Naive thymus-derived CD4-positive, alpha-beta T cell (primary cell): ENCODE measurements around the gene LMTK2. TPM values are rescaled to one million over a fixed set of nuclear protein-coding genes. Genes with fewer than 3 reads are reported as not detected.

ENCODE experiments used
- ATAC-seq: fragments of 150-1000 bp; cut with Tn5 transposase; 2 replicates; pipeline ENCODE4 v1.10.0; 2021; ENCODE audit warnings: mild to moderate bottlenecking, moderate library complexity
- CTCF ChIA-PET: fragments of 350-600 bp; sonication (Branson Sonifier 250); formaldehyde crosslinking; loops from one replicate; lab custom pipeline; 2021; ENCODE audit warnings: antibody characterized with exemption; lab: Charles Lee
- POLR2A ChIA-PET: fragments of 350-600 bp; sonication (Branson Sonifier 250); formaldehyde crosslinking; loops from one replicate; lab custom pipeline; 2021; ENCODE audit warnings: antibody characterized with exemption, inconsistent platforms; lab: Charles Lee
- DNase-seq, 9 donors: peaks; one replicate each; pipeline versions ENCODE4 v3.0.0 to v3.0.0-alpha.2; 2020 to 2022; ENCODE audit warnings: mixed read lengths in 1 of 9
- H3K27ac ChIP-seq: one replicate; pipeline ENCODE4 v1.7.0; 2013; ENCODE audit warnings: mild to moderate bottlenecking, low read depth, low read length, moderate library complexity
- H3K27me3 ChIP-seq, 2 donors: one replicate each; pipeline ENCODE4 v1.7.0; 2013; ENCODE audit warnings: low read length in 2 of 2, mild to moderate bottlenecking in 2 of 2, moderate library complexity in 2 of 2; ENCODE audit not compliant: control insufficient read depth in 2 of 2, insufficient read depth in 2 of 2
- H3K36me3 ChIP-seq, 3 experiments: 1 replicate in 2 of 3; 2 replicates in 1 of 3; pipeline ENCODE4 v1.7.0; 2013; ENCODE audit warnings: low read length in 3 of 3, mild to moderate bottlenecking in 3 of 3, moderate library complexity in 1 of 3; ENCODE audit not compliant: insufficient read depth in 3 of 3, control insufficient read depth in 2 of 3
- H3K4me1 ChIP-seq, 2 donors: one replicate each; pipeline ENCODE4 v1.7.0; 2013; ENCODE audit warnings: low read length in 2 of 2, mild to moderate bottlenecking in 2 of 2, moderate library complexity in 1 of 2; ENCODE audit not compliant: control insufficient read depth in 2 of 2, insufficient read depth in 2 of 2
- H3K4me3 ChIP-seq: 2 replicates; pipeline ENCODE4 v1.7.0; 2013; ENCODE audit warnings: mild to moderate bottlenecking, low read length
- H3K9me3 ChIP-seq, 3 experiments: 1 replicate in 2 of 3; 2 replicates in 1 of 3; pipeline ENCODE4 v1.7.0; 2013; ENCODE audit warnings: low read length in 3 of 3; ENCODE audit not compliant: control insufficient read depth in 2 of 3
- H3K27ac Mint-ChIP-seq, 9 donors: one replicate each; pipeline ENCODE4 v1.8.0; 2020 to 2022; ENCODE audit warnings: mixed read lengths in 9 of 9, mild to moderate bottlenecking in 8 of 9, moderate library complexity in 5 of 9, inconsistent platforms in 2 of 9
- H3K27me3 Mint-ChIP-seq, 5 donors: one replicate each; pipeline ENCODE4 v1.8.0; 2021 to 2022; ENCODE audit warnings: mixed read lengths in 5 of 5, mild to moderate bottlenecking in 1 of 5
- H3K36me3 Mint-ChIP-seq, 5 donors: one replicate each; pipeline ENCODE4 v1.8.0; 2020 to 2022; ENCODE audit warnings: mixed read lengths in 5 of 5, mild to moderate bottlenecking in 3 of 5, inconsistent platforms in 1 of 5
- H3K4me1 Mint-ChIP-seq, 7 donors: one replicate each; pipeline ENCODE4 v1.8.0; 2020 to 2022; ENCODE audit warnings: mixed read lengths in 7 of 7, mild to moderate bottlenecking in 3 of 7, inconsistent platforms in 1 of 7
- H3K4me3 Mint-ChIP-seq, 10 donors: one replicate each; pipeline ENCODE4 v1.8.0; 2020 to 2022; ENCODE audit warnings: mild to moderate bottlenecking in 10 of 10, mixed read lengths in 10 of 10, moderate library complexity in 6 of 10, inconsistent platforms in 2 of 10
- H3K9me3 Mint-ChIP-seq, 11 donors: one replicate each; pipeline ENCODE4 v1.8.0; 2020 to 2022; ENCODE audit warnings: mixed read lengths in 11 of 11, mild to moderate bottlenecking in 4 of 11, inconsistent platforms in 1 of 11, moderate library complexity in 1 of 11
- intact Hi-C, 2 donors: fragments of 100-400 bp; cut with micrococcal nuclease; formaldehyde crosslinking; loops; one replicate each; pipeline ENCODE4 v1.15.1; 2023
- polyA plus RNA-seq, 2 donors: library from polyadenylated mRNA; unstranded; fragments of 300-500 nt; fragmentation: Illumina TruSeq; gene quantifications; one replicate each; pipeline ENCODE4 v1.2.3, GENCODE V29; 2021
- total RNA-seq, 6 experiments: library from RNA in 5 of 6; stranded (reverse) in 5 of 6; gene quantifications; 1 replicate in 5 of 6; 2 replicates in 1 of 6; pipeline ENCODE4 v1.2.3 and lab custom pipeline; 2021 to 2026

Gene LMTK2
- total and polyA plus RNA-seq, 7 experiments from 2014 or later, result 2.2 to 29.1 (median 18.1) TPM

GRCh38 chr7:98196706-98197605, 90.3 kb downstream of the LMTK2 start:
- no peak for DNase-seq
- no peak overlapping the region for H3K4me3 Mint-ChIP-seq
- peaks cover 15 to 53% (median 23%) of the 10 kb centered on the region in 5 donors for H3K36me3 Mint-ChIP-seq
- intact Hi-C loops, result no loop called here
- no peak for ATAC-seq
- peak overlapping the region in 6 of 9 donors; percentile 0 to 75 (median 18) for H3K27ac Mint-ChIP-seq
- peaks cover 0 to 8% (median 4%) of the 10 kb centered on the region in 11 donors for H3K9me3 Mint-ChIP-seq
- H3K27me3 ChIP-seq, result no peaks in the 10 kb centered on the region
- no peaks in the 10 kb centered on the region for H3K27me3 Mint-ChIP-seq
- H3K9me3 ChIP-seq, result no peaks in the 10 kb centered on the region
- peaks cover 18 to 42% (median 30%) of the 10 kb centered on the region in 7 donors for H3K4me1 Mint-ChIP-seq
- no peak overlapping the region for H3K27ac ChIP-seq
- POLR2A ChIA-PET, result no interaction called here
- CTCF ChIA-PET, result interaction anchor here (1.4 kb wide), 1 partner anchor 29 kb away, joined by 5 read pairs; no protein-coding TSS in a partner anchor
- peaks cover 12 to 35% (median 20%) of the 10 kb centered on the region in 3 experiments for H3K36me3 ChIP-seq
- peaks cover 5 to 17% of the 10 kb centered on the region in 2 donors for H3K4me1 ChIP-seq
- no peak overlapping the region for H3K4me3 ChIP-seq

- CTCF ChIA-PET, result no interaction called here
- DNase-seq, result no peak
- peaks cover 21 to 39% of the 10 kb centered on the region in 2 donors for H3K4me1 ChIP-seq
- H3K9me3 Mint-ChIP-seq, result peaks cover 0 to 8% (median 4%) of the 10 kb centered on the region in 11 donors
- no peak overlapping the region for H3K4me3 ChIP-seq
- ATAC-seq, result no peak
- intact Hi-C loops, result no loop called here
- peak overlapping the region in 2 of 10 donors; percentile 9 to 15 for H3K4me3 Mint-ChIP-seq
- no peaks in the 10 kb centered on the region for H3K9me3 ChIP-seq
- POLR2A ChIA-PET, result interaction anchor here (1.2 kb wide), 1 partner anchor 52 kb away, joined by 8 read pairs; no protein-coding TSS in a partner anchor
- no peaks in the 10 kb centered on the region for H3K27me3 ChIP-seq
- peak overlapping the region in 5 of 9 donors; percentile 28 to 76 (median 61) for H3K27ac Mint-ChIP-seq
- H3K27me3 Mint-ChIP-seq, result no peaks in the 10 kb centered on the region
- H3K4me1 Mint-ChIP-seq, result peaks cover 32 to 63% (median 52%) of the 10 kb centered on the region in 7 donors
- H3K36me3 Mint-ChIP-seq, result peaks cover 14 to 44% (median 21%) of the 10 kb centered on the region in 5 donors
- H3K27ac ChIP-seq, result no peak overlapping the region
- peaks cover 0 to 14% (median 5%) of the 10 kb centered on the region in 3 experiments for H3K36me3 ChIP-seq
Observed at GRCh38 chr7:98199131-98199530, 92.5 kb downstream of the LMTK2 start.

- Histone ChIP-seq H3K4me3 (no peak overlapping the region), H3K27ac (peak overlapping the region; percentile 41), H3K4me1 (peaks cover 21 to 49% of the 10 kb centered on the region in 2 donors), H3K36me3 (peaks cover 0 to 6% (median 4%) of the 10 kb centered on the region in 3 experiments), H3K27me3 (no peaks in the 10 kb centered on the region), H3K9me3 (no peaks in the 10 kb centered on the region)
- Mint-ChIP-seq H3K27me3 (no peaks in the 10 kb centered on the region), H3K27ac (peak overlapping the region in 7 of 9 donors; percentile 1 to 86 (median 67)), H3K4me1 (peaks cover 32 to 72% (median 64%) of the 10 kb centered on the region in 7 donors), H3K9me3 (peaks cover 0 to 8% (median 4%) of the 10 kb centered on the region in 11 donors), H3K4me3 (peak overlapping the region in 8 of 10 donors; percentile 0 to 85 (median 46)), H3K36me3 (peaks cover 20 to 40% (median 24%) of the 10 kb centered on the region in 5 donors)
- no peak for ATAC-seq
- CTCF ChIA-PET, result no interaction called here
- DNase-seq, result no peak
- POLR2A ChIA-PET, result interaction anchor here (5.0 kb wide), 1 partner anchor 51 kb away, joined by 39 read pairs; no protein-coding TSS in a partner anchor
- intact Hi-C loops, result loop anchor here (5.0 kb wide), 3 partner anchors 33 to 82 kb away; partner anchors contain the start of gene BRI3 (in 1 of the 2)
Observed at GRCh38 chr7:98200364-98200763, 93.7 kb downstream of the LMTK2 start.

DNA sequence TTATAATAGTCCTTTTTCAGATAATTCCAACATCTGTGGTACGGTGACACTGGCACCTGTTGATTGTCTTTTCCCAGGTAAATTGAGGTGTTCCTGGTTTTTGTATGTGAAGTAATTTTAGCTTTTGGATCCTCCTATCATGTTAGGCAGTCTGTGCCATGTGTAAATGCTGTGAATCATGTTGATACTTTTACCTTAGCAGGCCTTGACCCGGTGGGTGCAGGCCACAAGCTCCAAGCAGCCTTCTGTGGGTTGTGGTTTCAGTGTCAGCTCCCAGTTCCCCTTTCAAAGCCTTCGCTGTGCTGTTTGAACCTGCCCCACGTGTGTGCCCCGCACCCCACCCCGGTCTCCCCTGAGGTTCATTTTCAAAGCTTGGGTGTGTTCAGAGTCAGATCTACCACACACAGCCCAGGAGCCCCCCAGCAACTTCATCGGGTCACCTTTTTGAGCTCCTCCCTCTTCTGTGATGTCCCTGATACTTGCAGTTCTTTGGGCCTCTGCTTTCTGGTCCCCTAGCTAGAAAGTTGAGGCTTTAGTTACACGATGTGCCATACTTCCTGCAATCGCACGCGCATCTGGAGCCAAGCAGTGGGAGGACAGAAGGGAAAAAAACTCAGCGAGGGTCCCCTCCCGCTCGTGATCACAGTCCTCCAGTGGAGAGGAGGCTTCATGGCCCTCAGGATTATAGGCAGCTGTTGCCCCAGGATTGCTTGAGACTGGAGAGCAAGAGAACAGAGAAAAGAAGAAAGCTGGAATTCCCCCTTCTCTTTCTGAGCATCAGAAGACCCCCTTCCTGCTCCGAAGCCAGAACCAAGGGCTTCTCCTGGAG, 95.9 kb downstream of the LMTK2 start:
- peaks cover 0 to 8% (median 4%) of the 10 kb centered on the region in 11 donors for H3K9me3 Mint-ChIP-seq
- ChIA-PET POLR2A (interaction anchor here (0.7 to 5.0 kb wide), 10 partner anchors 9 to 77 kb away, joined by 3 to 39 read pairs (median 4); partner anchors contain the start of gene BHLHA15), CTCF (interaction anchor here (0.9 to 1.3 kb wide), 4 partner anchors 10 to 48 kb away, joined by 3 to 4 read pairs (median 4); no protein-coding TSS in a partner anchor)
- DNase-seq, result peak in 8 of 9 donors; percentile 60 to 71 (median 64)
- no peaks in the 10 kb centered on the region for H3K27me3 Mint-ChIP-seq
- H3K27me3 ChIP-seq, result no peaks in the 10 kb centered on the region
- intact Hi-C loops, result loop anchor here (1.0 to 5.0 kb wide), 8 partner anchors 9 to 198 kb away; partner anchors contain the start of genes BRI3 (in 2 of the 2), BAIAP2L1 (in 1 of the 2) and BHLHA15 (in 1 of the 2)
- peaks cover 0 to 26% (median 17%) of the 10 kb centered on the region in 3 experiments for H3K36me3 ChIP-seq
- H3K27ac Mint-ChIP-seq, result peak overlapping the region; percentile 55 to 96 (median 80)
- peak overlapping the region; percentile 81 to 91 (median 86) for H3K4me3 Mint-ChIP-seq
- H3K27ac ChIP-seq, result peak overlapping the region; percentile 60
- no peaks in the 10 kb centered on the region for H3K9me3 ChIP-seq
- H3K36me3 Mint-ChIP-seq, result peaks cover 19 to 57% (median 39%) of the 10 kb centered on the region in 5 donors
- H3K4me3 ChIP-seq, result peak overlapping the region; percentile 24
- peaks cover 21 to 49% of the 10 kb centered on the region in 2 donors for H3K4me1 ChIP-seq
- peak; percentile 93 for ATAC-seq
- peaks cover 35 to 76% (median 65%) of the 10 kb centered on the region in 7 donors for H3K4me1 Mint-ChIP-seq

GRCh38 chr7:98203261-98203963, 96.8 kb downstream of the LMTK2 start:
- no peaks in the 10 kb centered on the region for H3K9me3 ChIP-seq
- no peaks in the 10 kb centered on the region for H3K27me3 Mint-ChIP-seq
- DNase-seq (no peak), ATAC-seq (no peak)
- H3K4me1 Mint-ChIP-seq, result peaks cover 35 to 76% (median 65%) of the 10 kb centered on the region in 7 donors
- H3K36me3 Mint-ChIP-seq, result peaks cover 19 to 51% (median 35%) of the 10 kb centered on the region in 5 donors
- ChIA-PET CTCF (interaction anchor here (0.7 to 1.3 kb wide), 4 partner anchors 9 to 70 kb away, joined by 3 to 4 read pairs (median 4); no protein-coding TSS in a partner anchor), POLR2A (interaction anchor here (0.7 to 5.0 kb wide), 10 partner anchors 8 to 79 kb away, joined by 3 to 39 read pairs (median 4); partner anchors contain the start of gene BHLHA15)
- no peaks in the 10 kb centered on the region for H3K27me3 ChIP-seq
- H3K36me3 ChIP-seq, result peaks cover 0 to 27% (median 17%) of the 10 kb centered on the region in 3 experiments
- peaks cover 0 to 8% (median 4%) of the 10 kb centered on the region in 11 donors for H3K9me3 Mint-ChIP-seq
- H3K4me3 ChIP-seq, result peak overlapping the region; percentile 24
- H3K4me3 Mint-ChIP-seq, result peak overlapping the region in 9 of 10 donors; percentile 53 to 91 (median 85)
- H3K27ac ChIP-seq, result peak overlapping the region; percentile 60
- peaks cover 21 to 49% of the 10 kb centered on the region in 2 donors for H3K4me1 ChIP-seq
- intact Hi-C loops, result loop anchor here (2.0 to 5.0 kb wide), 5 partner anchors 36 to 197 kb away; partner anchors contain the start of genes BAIAP2L1 (in 1 of the 2) and BRI3 (in 1 of the 2)
- peak overlapping the region in 7 of 9 donors; percentile 55 to 96 (median 76) for H3K27ac Mint-ChIP-seq
